ENCODE data around the gene KLC1. TPM values are rescaled to one million over a fixed set of nuclear protein-coding genes. Genes with fewer than 3 reads are reported as not detected.

Gene KLC1
- total RNA-seq, 2 experiments from 2014 or later, result 137 to 140 TPM

DNA sequence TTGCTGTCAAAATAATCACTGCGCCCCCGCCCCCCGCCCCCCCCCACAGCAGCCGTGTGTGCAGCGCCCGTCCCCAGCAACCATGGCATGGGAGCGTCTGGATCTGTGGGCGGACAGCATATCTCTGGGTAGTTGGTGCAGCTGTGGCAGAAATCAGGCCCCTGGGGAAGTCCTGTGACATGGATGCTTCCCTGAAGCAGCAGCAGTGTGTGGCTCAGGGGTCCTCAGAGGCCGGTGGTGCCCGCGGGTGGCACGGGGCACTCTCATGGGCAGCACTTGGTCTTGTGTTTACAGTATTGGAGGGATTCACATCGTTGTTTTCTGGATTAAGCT is 67.0 kb downstream of the KLC1 start:
- Mint-ChIP-seq H3K27ac (no peak overlapping the region), H3K4me3 (no peak overlapping the region), H3K4me1 (ENCODE audit: low read depth) (no peaks in the 10 kb centered on the region), H3K27me3 (ENCODE audit: low read depth) (no peaks in the 10 kb centered on the region), H3K36me3 (ENCODE audit: low read depth) (peaks cover 34% of the 10 kb centered on the region), H3K9me3 (ENCODE audit: insufficient read depth) (no peaks in the 10 kb centered on the region)
- ChIA-PET POLR2A (no interaction called here), CTCF (interaction anchor here (1.8 kb wide), 1 partner anchor 16 kb away, joined by 5 read pairs; no protein-coding TSS in a partner anchor)
- no peak for DNase-seq
- ATAC-seq, result no peak

DNA sequence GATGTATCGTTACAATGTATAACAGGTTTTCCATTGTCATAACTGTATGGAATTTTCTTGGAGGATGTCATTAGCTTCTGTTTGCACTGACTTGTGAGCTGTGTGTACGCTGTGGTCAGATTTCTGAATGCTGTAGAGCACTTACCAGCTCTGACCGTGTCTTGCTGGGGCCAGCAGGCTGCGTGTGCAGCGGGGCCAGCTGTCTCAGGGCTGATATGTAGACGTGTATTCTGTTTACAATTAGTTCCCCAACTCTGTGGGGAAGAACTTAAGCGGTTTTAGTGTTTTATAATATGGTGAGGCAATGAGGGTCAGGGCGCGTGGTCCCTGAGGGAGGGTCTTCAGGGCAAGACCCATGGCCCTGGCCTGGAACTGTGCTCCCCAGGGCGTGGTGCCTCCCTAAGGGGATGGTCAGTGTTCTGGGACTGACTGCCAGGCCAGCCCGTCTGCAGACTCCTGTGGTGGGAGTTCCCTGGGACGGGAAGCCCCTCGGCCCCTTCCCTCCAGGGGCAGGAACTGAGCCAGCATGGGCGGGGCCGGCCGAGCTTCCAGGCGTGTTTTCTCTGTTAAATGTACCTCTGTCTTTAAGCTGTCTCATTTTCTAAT is 67.6 kb downstream of the KLC1 start:
- CTCF ChIA-PET, result interaction anchor here (1.8 kb wide), 1 partner anchor 17 kb away, joined by 5 read pairs; no protein-coding TSS in a partner anchor
- no peak for DNase-seq
- Mint-ChIP-seq H3K9me3 (ENCODE audit: insufficient read depth) (no peaks in the 10 kb centered on the region), H3K4me3 (no peak overlapping the region), H3K27me3 (ENCODE audit: low read depth) (no peaks in the 10 kb centered on the region), H3K36me3 (ENCODE audit: low read depth) (peaks cover 34% of the 10 kb centered on the region), H3K4me1 (ENCODE audit: low read depth) (no peaks in the 10 kb centered on the region), H3K27ac (peak overlapping the region; percentile 20)
- no peak for ATAC-seq
- POLR2A ChIA-PET, result no interaction called here

DNA sequence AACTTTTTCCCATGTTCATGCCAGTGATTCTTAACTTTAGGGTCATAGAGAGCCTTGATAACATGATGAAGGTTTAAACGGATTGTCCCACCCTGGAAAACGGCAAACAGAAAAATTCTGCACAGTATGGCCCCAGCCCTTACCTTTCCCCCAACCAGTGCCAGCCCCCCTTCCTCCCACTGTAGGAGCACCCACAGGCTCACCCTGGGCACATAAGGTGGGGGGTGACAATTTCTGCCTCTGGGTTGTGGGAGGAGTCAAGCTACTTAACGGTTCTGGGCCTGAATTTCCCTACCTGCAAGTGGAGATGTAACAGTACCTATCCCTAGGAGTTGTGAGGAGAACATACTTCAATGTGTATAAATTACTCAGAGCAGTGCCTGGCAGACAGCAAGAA is 68.2 kb downstream of the KLC1 start:
- Mint-ChIP-seq H3K27ac (no peak overlapping the region), H3K27me3 (ENCODE audit: low read depth) (no peaks in the 10 kb centered on the region), H3K36me3 (ENCODE audit: low read depth) (peaks cover 37% of the 10 kb centered on the region), H3K4me3 (no peak overlapping the region), H3K9me3 (ENCODE audit: insufficient read depth) (no peaks in the 10 kb centered on the region), H3K4me1 (ENCODE audit: low read depth) (no peaks in the 10 kb centered on the region)
- ChIA-PET CTCF (interaction anchor here (1.8 kb wide), 1 partner anchor 17 kb away, joined by 5 read pairs; no protein-coding TSS in a partner anchor), POLR2A (no interaction called here)
- DNase-seq (no peak), ATAC-seq (no peak)

DNA sequence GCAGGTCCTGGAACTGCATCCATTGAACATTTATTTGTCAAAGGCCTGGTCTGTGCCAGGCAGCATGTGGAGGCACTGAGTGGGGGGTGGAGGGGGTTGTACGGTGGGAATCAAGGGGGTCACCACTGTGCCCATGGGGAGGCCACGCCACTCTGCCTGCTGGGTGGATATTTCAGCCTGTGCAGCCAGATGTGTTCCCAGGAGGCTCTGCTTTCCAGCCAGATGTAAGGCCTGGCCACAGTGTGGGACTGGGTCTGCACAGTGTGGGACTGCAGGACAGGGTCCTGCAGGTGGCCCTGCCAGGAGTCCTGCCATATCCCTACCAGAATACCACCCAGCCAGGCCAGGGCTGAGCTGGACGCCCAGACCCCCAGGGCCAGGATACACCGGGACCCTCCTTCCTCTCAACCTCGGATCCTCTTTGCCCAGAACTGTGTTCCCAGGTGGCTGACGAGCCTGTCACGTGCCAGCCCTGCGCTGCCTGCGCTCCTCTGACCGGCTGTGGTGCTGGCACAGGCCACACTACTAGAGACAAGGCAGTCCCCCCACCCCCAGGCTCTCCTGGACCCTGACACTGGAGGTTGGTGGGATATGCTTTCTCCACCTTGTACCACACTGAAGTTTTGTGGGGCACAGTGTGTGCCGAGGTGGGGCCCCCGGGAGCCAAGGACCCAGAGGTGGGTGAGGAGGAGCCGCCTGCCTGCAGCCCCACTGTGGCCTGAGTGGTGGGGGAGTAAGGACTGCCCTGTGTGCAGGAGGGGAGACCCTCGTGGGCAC is 68.8 kb downstream of the KLC1 start:
- ATAC-seq (no peak), DNase-seq (no peak)
- ChIA-PET POLR2A (no interaction called here), CTCF (interaction anchor here (1.8 kb wide), 2 partner anchors 18 to 111 kb away, joined by 4 to 5 read pairs; no protein-coding TSS in a partner anchor)
- Mint-ChIP-seq H3K36me3 (ENCODE audit: low read depth) (peaks cover 39% of the 10 kb centered on the region), H3K9me3 (ENCODE audit: insufficient read depth) (no peaks in the 10 kb centered on the region), H3K4me1 (ENCODE audit: low read depth) (no peaks in the 10 kb centered on the region), H3K4me3 (no peak overlapping the region), H3K27me3 (ENCODE audit: low read depth) (no peaks in the 10 kb centered on the region), H3K27ac (no peak overlapping the region)

DNA sequence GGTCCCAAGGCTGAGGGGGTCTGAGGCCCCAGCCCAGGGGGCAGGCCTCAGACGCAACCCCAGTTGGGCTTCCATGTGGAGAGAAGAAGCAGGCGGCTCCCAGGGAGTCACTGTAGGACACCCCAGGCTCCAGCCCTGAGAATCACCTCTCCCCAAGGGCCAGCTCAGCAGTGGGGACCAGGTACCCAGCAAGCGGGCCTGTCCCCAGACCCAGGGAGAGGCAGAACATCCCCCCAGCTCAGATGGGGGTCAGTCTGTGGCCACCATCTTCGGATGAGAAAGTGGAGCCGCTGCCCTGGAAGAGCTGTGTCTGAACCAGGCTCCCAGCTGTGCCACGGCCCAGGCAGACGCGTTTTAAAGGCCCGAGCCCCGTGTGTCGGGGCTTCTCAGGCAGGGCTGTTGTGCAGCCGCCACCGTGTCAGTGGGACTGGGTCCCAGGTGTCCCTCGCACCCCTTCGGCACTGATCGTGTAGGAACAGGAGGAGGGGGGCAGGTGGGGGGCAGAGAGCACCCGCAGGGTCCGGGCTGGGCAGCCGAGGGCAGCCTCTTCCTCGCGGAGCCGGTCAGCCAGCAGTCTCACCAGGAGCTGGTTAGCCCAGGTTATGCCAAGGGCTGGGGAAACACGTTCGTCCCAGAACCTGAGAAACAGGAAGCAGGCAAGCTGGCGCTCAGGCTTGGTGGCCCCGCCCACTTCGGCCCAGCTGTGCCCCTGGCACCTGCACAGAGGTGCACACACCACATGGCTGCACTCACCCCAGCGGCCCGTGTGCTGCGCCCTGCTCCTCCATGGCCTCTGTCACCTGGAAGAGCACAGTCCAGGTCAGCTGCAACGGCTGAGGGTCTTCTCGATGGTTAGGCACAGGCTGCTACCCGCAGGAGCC is 69.6 kb downstream of the KLC1 start:
- Mint-ChIP-seq H3K27me3 (ENCODE audit: low read depth) (no peaks in the 10 kb centered on the region), H3K4me1 (ENCODE audit: low read depth) (no peaks in the 10 kb centered on the region), H3K4me3 (no peak overlapping the region), H3K9me3 (ENCODE audit: insufficient read depth) (no peaks in the 10 kb centered on the region), H3K27ac (no peak overlapping the region), H3K36me3 (ENCODE audit: low read depth) (peaks cover 37% of the 10 kb centered on the region)
- CTCF ChIA-PET, result interaction anchor here (1.8 kb wide), 1 partner anchor 110 kb away, joined by 4 read pairs; no protein-coding TSS in a partner anchor
- ATAC-seq (no peak), DNase-seq (no peak)
- POLR2A ChIA-PET, result no interaction called here

DNA sequence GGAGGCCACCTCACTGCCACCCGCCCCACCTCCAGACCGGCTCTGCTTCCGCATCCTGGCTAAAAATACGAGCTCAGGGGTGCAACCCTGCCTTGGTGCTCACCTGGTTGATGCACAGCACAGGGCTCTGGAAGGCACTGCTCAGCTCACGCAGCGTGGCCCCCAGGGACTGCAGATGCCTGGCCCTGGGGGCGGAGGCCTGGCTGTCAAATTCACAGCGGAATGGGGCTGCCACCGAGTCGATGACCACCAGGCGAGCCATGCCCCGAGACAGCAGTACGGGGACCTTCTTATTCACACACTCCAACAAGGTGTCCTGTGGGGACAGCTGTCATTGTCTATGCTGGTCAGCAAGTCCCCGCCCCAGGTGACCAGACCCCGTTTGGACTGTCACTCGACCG is 70.2 kb downstream of the KLC1 start:
- Mint-ChIP-seq H3K27me3 (ENCODE audit: low read depth) (no peaks in the 10 kb centered on the region), H3K36me3 (ENCODE audit: low read depth) (peaks cover 33% of the 10 kb centered on the region), H3K9me3 (ENCODE audit: insufficient read depth) (no peaks in the 10 kb centered on the region), H3K4me1 (ENCODE audit: low read depth) (no peaks in the 10 kb centered on the region), H3K4me3 (no peak overlapping the region), H3K27ac (peak overlapping the region; percentile 43)
- ATAC-seq (no peak), DNase-seq (no peak)
- ChIA-PET POLR2A (no interaction called here), CTCF (interaction anchor here (1.8 kb wide), 1 partner anchor 109 kb away, joined by 4 read pairs; no protein-coding TSS in a partner anchor)

DNA sequence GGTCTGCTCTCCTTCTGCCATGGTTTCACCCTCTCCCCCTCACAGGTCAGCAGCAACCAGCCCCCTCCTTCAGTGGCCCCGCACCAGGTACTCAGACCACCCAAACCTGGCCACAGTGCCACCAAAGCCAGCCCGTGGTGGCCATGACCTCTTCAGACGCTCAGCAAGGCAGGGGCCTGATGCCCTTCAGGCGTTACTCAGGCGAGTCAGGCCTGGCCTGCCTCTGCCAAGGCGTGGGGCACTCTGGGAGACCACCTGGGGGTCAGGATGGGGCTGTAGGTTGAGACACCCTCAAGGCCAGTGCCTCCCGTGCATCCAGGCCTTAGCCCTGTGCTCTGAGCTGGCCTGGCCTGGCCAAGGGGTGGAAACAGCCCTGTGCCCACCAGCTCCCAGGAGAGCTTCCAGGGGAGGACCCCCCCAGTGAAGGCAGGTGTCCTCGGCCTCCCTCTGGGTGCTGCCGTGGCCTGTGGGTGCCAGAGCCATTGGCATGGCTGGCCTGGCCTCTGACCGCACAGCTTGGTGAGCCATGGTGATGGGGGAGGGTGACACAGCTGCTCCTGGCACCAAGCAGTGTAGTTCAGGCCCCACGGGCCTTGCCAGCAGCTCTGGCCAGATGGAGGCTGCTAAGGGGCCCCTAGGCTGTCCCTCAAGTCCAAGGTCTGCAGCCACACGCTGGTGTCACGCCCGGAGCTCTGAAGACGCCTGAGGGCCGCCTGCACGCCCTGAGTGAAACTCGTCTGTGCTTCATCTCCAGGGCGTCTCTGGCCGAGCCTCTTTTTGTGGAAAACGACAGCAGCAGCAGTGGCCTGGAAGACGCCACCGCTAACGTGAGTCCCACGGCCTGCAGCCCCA is 71.1 kb downstream of the KLC1 start:
- Mint-ChIP-seq H3K27ac (no peak overlapping the region), H3K27me3 (ENCODE audit: low read depth) (no peaks in the 10 kb centered on the region), H3K4me1 (ENCODE audit: low read depth) (peaks cover 6% of the 10 kb centered on the region), H3K4me3 (no peak overlapping the region), H3K36me3 (ENCODE audit: low read depth) (peaks cover 38% of the 10 kb centered on the region), H3K9me3 (ENCODE audit: insufficient read depth) (no peaks in the 10 kb centered on the region)
- POLR2A ChIA-PET, result interaction anchor here (0.5 to 0.8 kb wide), 2 partner anchors 12 to 14 kb away, joined by 3 read pairs; no protein-coding TSS in a partner anchor
- no peak for DNase-seq
- CTCF ChIA-PET, result no interaction called here
- no peak for ATAC-seq

DNA sequence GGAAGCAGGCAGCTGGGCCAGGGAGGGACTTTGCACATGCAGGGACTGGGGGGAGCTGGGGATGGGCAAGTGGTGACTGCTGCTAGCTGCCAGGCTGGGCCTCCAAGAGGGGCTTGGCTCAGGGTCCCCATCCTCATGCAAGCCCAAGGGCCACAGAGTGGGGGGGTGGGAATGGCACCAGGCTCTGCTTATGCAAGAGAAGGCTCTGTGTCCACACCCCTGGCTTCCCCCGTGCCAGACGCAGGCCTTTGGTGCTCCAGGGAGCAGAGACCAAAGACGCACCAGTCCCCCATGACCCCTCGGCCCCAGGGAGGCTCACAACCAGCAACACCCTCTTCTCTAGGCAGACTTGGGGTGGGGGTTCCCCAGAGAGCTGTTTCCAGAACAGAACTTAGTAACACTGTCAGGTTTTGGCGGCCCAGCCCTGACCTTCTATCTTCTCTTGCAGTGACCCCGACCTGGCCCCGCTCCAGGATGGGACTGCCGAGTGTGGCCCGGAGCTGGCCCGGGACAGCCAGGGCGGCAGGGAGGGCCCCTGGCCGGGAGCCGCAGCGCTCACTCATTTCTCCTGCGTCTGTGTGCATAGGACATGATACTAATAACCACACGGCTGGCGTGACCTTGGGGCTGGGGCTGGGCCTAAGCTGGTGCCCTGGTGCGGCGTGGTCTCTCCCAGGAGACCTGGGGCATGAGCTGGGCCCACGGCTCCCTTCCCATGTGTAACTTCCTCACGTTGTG is 71.9 kb downstream of the KLC1 start:
- no peaks in the 10 kb centered on the region for H3K9me3 Mint-ChIP-seq (ENCODE audit: insufficient read depth)
- CTCF ChIA-PET, result no interaction called here
- peaks cover 40% of the 10 kb centered on the region for H3K36me3 Mint-ChIP-seq (ENCODE audit: low read depth)
- POLR2A ChIA-PET, result interaction anchor here (0.5 to 0.6 kb wide), 2 partner anchors 12 to 70 kb away, joined by 3 to 4 read pairs; no protein-coding TSS in a partner anchor
- ATAC-seq, result no peak
- H3K27ac Mint-ChIP-seq, result no peak overlapping the region
- peaks cover 11% of the 10 kb centered on the region for H3K4me1 Mint-ChIP-seq (ENCODE audit: low read depth)
- no peak overlapping the region for H3K4me3 Mint-ChIP-seq
- no peak for DNase-seq
- no peaks in the 10 kb centered on the region for H3K27me3 Mint-ChIP-seq (ENCODE audit: low read depth)

DNA sequence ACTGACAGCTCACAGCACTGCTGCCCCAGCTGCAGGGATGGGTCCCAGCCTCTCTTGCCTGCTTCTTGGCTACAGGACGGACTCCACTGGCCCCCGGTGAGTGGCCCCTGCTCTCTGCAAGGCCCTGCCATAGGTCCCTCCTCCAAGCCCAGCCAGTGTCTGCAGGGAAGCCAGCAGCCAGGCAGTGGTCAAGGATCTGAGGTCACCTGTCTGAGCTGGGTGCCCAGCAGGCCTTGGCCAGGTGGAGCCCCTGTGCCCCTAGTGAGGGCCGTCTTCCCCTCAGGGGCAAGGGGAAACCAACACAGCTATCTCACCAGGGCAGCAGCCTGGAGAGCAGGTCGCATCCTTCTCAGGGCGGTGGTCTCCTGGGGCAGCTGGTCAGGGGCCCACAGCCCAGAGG is 73.1 kb downstream of the KLC1 start:
- Mint-ChIP-seq H3K36me3 (ENCODE audit: low read depth) (peaks cover 37% of the 10 kb centered on the region), H3K4me3 (no peak overlapping the region), H3K27me3 (ENCODE audit: low read depth) (no peaks in the 10 kb centered on the region), H3K27ac (no peak overlapping the region), H3K9me3 (ENCODE audit: insufficient read depth) (no peaks in the 10 kb centered on the region), H3K4me1 (ENCODE audit: low read depth) (peaks cover 11% of the 10 kb centered on the region)
- ATAC-seq (no peak), DNase-seq (no peak)
- ChIA-PET CTCF (no interaction called here), POLR2A (no interaction called here)

DNA sequence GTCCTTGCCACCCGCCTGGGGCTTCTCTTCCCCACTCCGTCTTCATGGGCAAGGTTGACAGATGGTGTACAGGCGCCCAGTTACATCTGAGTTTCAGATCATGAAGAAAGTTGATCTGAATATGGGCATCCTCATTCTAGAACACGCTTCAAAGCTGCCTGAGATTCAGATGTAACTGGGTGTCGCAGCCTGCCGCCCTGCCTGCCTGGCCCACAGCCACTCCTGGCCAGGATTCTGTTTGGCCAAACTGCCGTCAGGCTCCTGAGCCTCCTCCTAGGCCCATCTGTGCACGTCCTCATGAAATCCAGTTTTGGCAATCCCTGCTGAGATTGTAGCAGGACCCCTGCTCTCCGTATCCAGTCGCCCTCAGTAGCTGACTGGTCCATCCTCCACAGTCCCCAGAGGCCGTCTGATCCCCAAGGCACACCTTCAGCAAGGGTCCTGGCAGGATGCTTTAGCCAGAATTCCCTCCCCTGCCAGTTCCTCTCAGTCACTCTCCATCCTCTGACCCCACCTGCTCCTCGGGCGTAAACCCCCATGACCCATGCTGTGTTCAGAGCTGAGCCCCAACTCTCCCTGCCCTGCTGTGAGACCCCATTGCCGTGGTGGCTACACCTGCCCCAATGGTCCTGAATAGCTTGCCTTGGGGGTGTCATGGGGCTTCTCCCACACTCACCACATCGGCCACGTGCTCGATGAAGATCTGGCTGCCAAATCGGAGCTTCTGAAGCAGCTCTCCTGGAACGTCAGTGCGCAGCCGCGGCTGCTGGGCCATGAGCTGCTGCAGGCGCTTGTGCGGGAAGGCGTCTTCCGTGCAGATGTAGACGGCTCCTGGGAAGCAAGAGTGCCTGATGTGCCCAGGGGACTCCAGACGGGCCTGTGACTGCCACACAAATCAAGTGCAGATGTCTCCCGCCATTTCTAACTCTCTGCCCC is 73.8 kb downstream of the KLC1 start:
- Mint-ChIP-seq H3K9me3 (ENCODE audit: insufficient read depth) (no peaks in the 10 kb centered on the region), H3K36me3 (ENCODE audit: low read depth) (peaks cover 34% of the 10 kb centered on the region), H3K27me3 (ENCODE audit: low read depth) (no peaks in the 10 kb centered on the region), H3K4me3 (no peak overlapping the region), H3K27ac (no peak overlapping the region), H3K4me1 (ENCODE audit: low read depth) (peaks cover 11% of the 10 kb centered on the region)
- DNase-seq (no peak), ATAC-seq (no peak)
- POLR2A ChIA-PET, result no interaction called here
- CTCF ChIA-PET, result no interaction called here
